Activated naive CD8-positive, alpha-beta T cell treated with anti-CD3 and anti-CD28 coated beads, Interleukin-2, amount 50 U/mL, for 16 hours (primary cell): ENCODE data around the gene USP24.

ENCODE experiments used
- DNase-seq: peaks from one replicate; pipeline ENCODE4 v3.0.0-alpha.2; 2020; ENCODE audit warnings: low read depth, low spot score

The USP24 gene

DNA sequence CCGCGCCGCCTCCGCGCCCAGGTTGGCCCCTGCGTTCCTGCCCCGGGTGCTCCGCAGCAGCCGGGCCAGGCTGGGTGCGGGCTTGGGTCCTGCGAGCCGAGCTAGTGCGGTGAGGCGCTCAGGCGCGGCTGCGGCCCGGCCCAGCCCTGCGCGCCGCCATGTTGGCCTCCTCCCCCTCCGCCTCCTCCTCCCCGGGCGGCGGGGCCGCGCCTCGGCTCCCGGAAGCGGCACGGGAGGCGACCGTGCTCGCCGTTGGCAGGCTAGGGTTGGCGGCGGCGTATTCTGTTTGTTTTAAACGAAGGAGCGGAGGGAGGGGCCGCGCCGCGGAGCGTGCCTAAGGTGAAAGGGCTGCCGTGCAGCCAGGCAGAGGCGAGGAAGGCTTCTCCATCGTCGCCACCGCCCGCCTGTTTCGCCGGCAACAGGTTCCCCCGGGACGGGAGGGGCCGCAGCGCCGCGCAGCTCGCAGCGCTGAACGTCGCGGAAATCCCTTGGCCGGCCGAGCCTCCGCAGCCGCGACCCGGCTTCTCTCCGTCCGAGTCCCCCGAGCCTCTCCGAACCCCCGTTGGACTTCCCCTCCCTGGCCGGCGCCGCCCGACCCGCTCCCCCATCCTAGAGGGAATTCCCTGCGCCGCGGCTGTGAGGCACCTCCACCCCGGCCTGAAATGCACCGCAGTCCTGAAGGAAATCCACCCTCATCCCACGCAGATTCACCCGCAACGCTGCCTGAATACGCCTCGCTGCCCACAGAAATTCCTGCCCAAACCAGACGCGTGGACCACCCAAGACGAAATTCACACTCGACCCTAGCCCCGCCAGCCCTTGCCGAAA lies at the start of gene USP24:
TSS of gene USP24 (minus strand) at position 171 of the 828 bp plus-strand sequence. CDS start 251 bp downstream, outside the sequence.
- peak; percentile 43 for DNase-seq

DNA sequence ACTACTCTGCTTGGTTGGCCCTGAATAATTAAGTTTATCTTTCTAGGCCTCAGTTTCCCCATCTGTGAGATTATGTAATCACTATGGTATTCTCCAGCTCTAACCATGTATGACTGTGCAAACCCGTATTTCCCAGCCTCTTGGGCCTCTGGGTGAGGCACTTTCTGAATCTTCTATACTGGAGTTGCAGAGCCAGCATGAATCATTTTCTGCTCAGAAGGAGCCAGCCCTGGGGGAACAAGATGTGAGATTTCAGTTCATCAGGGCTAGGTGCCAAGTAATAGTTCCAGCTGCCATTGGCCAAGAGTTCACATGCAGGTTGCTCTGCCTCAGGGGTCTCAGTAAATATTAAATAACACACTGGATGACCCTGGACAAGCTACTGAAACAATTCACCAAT lies 47.7 kb upstream of the USP24 start:
- DNase-seq: no peak

DNA sequence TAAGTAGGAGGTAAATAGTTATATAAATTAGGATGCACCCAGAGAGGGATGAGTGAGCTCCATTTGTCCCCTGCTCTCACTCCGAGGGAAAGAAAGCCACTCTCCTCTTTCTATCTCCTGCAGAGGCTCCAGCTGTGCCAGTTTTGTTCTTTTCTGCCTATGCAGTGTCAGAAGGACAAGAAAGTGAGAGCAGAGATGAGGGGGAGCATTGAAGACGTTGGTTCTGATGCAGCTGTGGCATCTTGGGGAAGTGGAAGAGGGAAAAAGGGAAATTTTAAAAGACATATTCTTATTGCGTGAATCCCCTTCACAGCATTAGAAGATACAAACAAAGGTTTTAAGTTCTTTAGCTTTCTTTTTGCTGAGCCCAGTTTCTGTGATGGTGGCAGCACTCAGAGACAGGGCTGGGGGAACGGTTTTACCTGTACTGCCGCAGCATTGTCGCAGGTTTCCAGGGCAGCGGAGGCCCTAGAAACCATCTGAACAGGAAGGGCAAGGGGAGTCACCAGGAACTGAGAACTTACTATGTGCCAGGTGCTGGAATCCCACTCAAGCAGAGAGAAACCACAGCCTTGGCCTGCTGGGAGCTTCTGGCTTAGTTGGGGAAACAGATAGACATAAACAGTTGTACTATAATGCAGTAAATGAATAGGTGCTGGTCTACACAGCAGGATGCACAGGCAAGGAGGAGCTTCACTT lies 44.9 kb upstream of the USP24 start:
- no peak for DNase-seq

GRCh38 chr1:55257958-55258357 lies 42.8 kb upstream of the USP24 start:
- DNase-seq: no peak

- DNase-seq: no peak
Observed at GRCh38 chr1:55255901-55256300, 40.7 kb upstream of the USP24 start.

DNA sequence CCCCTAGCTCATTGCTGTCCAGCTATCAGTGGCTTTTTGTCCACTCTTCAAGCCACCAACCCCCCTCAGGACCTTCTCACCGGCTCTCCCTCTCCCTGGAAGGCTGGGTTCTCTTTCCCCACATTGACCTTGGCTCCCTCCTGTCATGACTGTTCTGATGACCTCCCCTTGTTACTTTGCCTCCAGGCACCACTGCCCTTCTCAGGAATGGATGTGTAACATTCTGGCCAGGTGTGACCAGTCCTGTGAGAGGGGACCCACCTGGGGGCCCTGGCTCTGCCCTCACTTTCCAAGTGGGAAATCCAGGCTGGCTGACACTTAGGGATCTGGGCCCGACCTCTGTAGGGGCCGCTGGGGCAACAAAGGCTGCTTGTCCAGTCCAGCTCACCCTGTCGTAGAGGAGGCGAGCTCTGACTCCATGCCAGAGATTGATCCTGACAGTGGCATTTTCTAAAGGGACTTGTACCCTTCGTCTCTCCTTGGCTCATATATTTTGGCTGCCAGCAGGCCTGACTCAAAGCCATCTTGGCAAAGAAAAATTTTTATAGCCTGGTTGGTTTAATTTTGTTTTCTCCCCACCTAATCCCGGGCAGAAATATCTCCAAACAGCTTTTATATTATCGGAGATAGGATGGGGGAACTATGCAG lies 37.9 kb upstream of the USP24 start:
- no peak for DNase-seq

- no peak for DNase-seq
Observed at GRCh38 chr1:55250399-55251075, 35.4 kb upstream of the USP24 start.

GRCh38 chr1:55249646-55250398 lies 34.7 kb upstream of the USP24 start:
- no peak for DNase-seq

DNA sequence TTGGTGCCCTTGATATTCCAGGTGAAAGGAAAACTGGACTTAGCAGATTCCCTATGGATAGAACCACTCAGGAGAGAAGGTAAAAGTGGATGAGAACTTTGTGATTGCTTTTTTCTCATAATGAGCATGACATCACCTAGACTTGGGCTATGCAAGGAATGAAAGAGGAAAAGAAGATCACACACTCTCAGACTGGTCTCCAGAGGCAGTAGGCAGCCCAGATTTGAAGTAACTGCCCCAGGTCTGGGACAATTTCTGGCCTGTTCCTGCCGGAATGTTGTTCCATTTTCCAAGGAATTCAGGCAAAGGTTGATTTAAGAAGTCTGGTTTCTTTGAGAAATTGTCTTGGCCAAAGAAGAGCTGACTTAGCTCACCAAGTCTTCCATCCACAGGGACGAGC lies 31.7 kb upstream of the USP24 start:
- DNase-seq: no peak

GRCh38 chr1:55246331-55246730 lies 31.2 kb upstream of the USP24 start:
- DNase-seq: no peak

- no peak for DNase-seq
Observed at GRCh38 chr1:55245781-55246180, 30.6 kb upstream of the USP24 start.

- no peak for DNase-seq
Observed at GRCh38 chr1:55244476-55245099, 29.4 kb upstream of the USP24 start.

DNA sequence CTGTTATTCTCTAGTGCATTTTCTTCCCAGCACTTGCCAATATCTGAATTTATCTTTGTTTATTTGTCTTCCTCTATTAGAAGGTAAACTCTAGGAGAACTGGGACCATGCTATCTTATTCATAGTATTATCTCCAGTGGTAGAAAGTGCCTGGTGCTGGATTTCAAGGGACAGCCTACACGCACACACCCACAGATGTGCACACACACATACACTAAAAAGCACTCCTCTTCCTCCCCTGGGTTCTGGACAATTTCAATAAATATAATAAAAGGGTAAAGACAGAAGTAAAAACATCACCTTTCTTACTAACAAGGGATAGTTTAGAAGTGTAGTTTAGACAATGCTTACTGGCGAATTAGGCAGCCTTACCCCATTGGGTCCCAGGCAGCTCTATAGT lies 28.5 kb upstream of the USP24 start:
- DNase-seq: no peak

DNA sequence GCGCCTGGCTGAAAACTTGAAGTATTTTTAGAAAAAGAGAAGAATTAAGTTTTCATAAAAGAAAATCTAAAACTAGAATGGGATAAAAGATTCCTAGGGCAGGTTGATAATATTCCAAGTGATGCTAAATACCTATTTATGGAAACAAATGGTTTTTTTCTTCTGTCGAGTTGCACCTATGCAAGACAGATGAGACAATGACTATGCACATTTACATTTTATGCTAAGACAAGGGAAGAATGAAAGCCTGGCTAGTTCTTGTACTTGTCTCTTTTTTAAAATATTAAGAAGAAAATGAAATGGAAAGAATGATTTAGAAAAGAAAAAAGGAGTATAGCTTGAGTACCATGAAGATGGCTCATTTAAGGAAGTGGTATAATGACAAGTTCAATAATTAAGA lies 24.4 kb upstream of the USP24 start:
- DNase-seq: no peak

DNA sequence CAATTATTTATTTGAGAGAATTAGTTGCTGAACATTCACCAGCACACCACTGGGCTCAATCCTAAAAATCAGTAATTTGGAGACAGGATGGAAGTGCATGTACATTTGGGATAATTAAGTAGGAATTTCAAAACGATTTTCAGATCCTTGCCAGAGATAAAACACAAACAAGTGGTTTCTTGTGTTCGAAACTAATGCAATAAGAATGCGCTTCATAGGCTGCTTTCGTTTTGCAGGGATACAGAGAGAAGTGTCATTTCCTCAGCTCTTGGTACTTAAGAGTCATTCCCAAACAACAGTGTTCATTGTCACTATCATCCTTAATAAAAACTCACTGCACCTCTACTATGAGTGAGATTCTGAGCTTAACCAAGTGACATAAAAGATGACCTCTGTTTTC lies 20.6 kb upstream of the USP24 start:
- DNase-seq: no peak

GRCh38 chr1:55234016-55234415 lies 18.9 kb upstream of the USP24 start:
- DNase-seq: no peak

GRCh38 chr1:55233145-55233777 lies 18.1 kb upstream of the USP24 start:
- no peak for DNase-seq

GRCh38 chr1:55232448-55233144 lies 17.4 kb upstream of the USP24 start:
- no peak for DNase-seq

GRCh38 chr1:55231745-55232144 lies 16.6 kb upstream of the USP24 start:
- DNase-seq: no peak

- no peak for DNase-seq
Observed at GRCh38 chr1:55230659-55231058, 15.5 kb upstream of the USP24 start.
